Measurements from ENCODE around the gene ZDHHC9.

ZDHHC9 gene

GRCh38 chrX:129790146-129790545, 53.5 kb downstream of the ZDHHC9 start:
- no peak for TF ChIP-seq CTCF (conservative IDR thresholded peaks at IDR 0.05; ENCODE audit: low read depth)
- ChIA-PET POLR2A (ENCODE audit: low non-redundant PET) (no interaction called here), CTCF (interaction anchor here (0.6 kb wide), 1 partner anchor 135 kb away, joined by 6 read pairs; no protein-coding TSS in a partner anchor)
- H3K27ac ChIP-seq: no peak overlapping the region
- DNase-seq (ENCODE audit: low spot score): no peak

- POLR2A ChIA-PET (ENCODE audit: low non-redundant PET): no interaction called here
- H3K27ac ChIP-seq: no peak overlapping the region
- DNase-seq (ENCODE audit: low spot score): no peak
- CTCF ChIA-PET: interaction anchor here (0.6 kb wide), 1 partner anchor 10 kb away, joined by 3 read pairs; no protein-coding TSS in a partner anchor
- TF ChIP-seq CTCF (conservative IDR thresholded peaks at IDR 0.05; ENCODE audit: low read depth): no peak
Observed at GRCh38 chrX:129788527-129788926, 55.2 kb downstream of the ZDHHC9 start.

- TF ChIP-seq CTCF (conservative IDR thresholded peaks at IDR 0.05; ENCODE audit: low read depth): no peak
- DNase-seq (ENCODE audit: low spot score): no peak
- ChIA-PET CTCF (interaction anchor here (0.6 kb wide), 1 partner anchor 11 kb away, joined by 3 read pairs; no protein-coding TSS in a partner anchor), POLR2A (ENCODE audit: low non-redundant PET) (no interaction called here)
- no peak overlapping the region for H3K27ac ChIP-seq
Observed at GRCh38 chrX:129787336-129788055, 56.2 kb downstream of the ZDHHC9 start.

- no peak for DNase-seq (ENCODE audit: low spot score)
- TF ChIP-seq CTCF (conservative IDR thresholded peaks at IDR 0.05; ENCODE audit: low read depth): no peak
- H3K27ac ChIP-seq: no peak overlapping the region
- ChIA-PET CTCF (no interaction called here), POLR2A (ENCODE audit: low non-redundant PET) (no interaction called here)
Observed at GRCh38 chrX:129786210-129786651, 57.5 kb downstream of the ZDHHC9 start.

GRCh38 chrX:129785160-129785947, 58.3 kb downstream of the ZDHHC9 start:
- no peak for DNase-seq (ENCODE audit: low spot score)
- CTCF ChIA-PET: interaction anchor here (0.7 kb wide), 1 partner anchor 172 kb away, joined by 3 read pairs; no protein-coding TSS in a partner anchor
- POLR2A ChIA-PET (ENCODE audit: low non-redundant PET): interaction anchor here (0.5 kb wide), 1 partner anchor 17 kb away, joined by 3 read pairs; no protein-coding TSS in a partner anchor
- no peak overlapping the region for H3K27ac ChIP-seq
- TF ChIP-seq CTCF (conservative IDR thresholded peaks at IDR 0.05; ENCODE audit: low read depth): no peak

GRCh38 chrX:129784371-129784770, 59.3 kb downstream of the ZDHHC9 start:
- ChIA-PET CTCF (no interaction called here), POLR2A (ENCODE audit: low non-redundant PET) (no interaction called here)
- no peak for TF ChIP-seq CTCF (conservative IDR thresholded peaks at IDR 0.05; ENCODE audit: low read depth)
- no peak overlapping the region for H3K27ac ChIP-seq
- no peak for DNase-seq (ENCODE audit: low spot score)

Data from RWPE1 (cell line).